Activated B cell treated with CpG ODN at 0.5 μM for 24 hours (primary cell): Measurements from ENCODE around the gene SIRPG. TPM values are rescaled to one million over a fixed set of nuclear protein-coding genes. Genes with fewer than 3 reads are reported as not detected.

ENCODE experiments used
- ATAC-seq: fragments of 200-7000 bp; cut with Tn5 transposase; one replicate; pipeline ENCODE4 v1.10.0; 2021; ENCODE audit warnings: low read depth, mild to moderate bottlenecking, moderate library complexity
- CTCF ChIA-PET: fragments of 350-600 bp; sonication (Branson Sonifier 250); formaldehyde crosslinking; loops from one replicate; lab custom pipeline; 2021; ENCODE audit warnings: antibody characterized with exemption; lab: Charles Lee
- POLR2A ChIA-PET: fragments of 350-600 bp; sonication (Branson Sonifier 250); formaldehyde crosslinking; loops from one replicate; lab custom pipeline; 2021; ENCODE audit warnings: antibody characterized with exemption; lab: Charles Lee
- DNase-seq: peaks from one replicate; pipeline ENCODE4 v3.0.0; 2022
- H3K27ac Mint-ChIP-seq: one replicate; pipeline ENCODE4 v1.8.0; 2020; ENCODE audit warnings: mixed read lengths
- H3K27me3 Mint-ChIP-seq: one replicate; pipeline ENCODE4 v1.8.0; 2021; ENCODE audit warnings: mixed read lengths
- H3K36me3 Mint-ChIP-seq: one replicate; pipeline ENCODE4 v1.8.0; 2021; ENCODE audit warnings: low read depth, mixed read lengths
- H3K4me1 Mint-ChIP-seq: one replicate; pipeline ENCODE4 v1.8.0; 2021; ENCODE audit warnings: mixed read lengths
- H3K4me3 Mint-ChIP-seq: one replicate; pipeline ENCODE4 v1.8.0; 2020; ENCODE audit warnings: mild to moderate bottlenecking, mixed read lengths
- H3K9me3 Mint-ChIP-seq: one replicate; pipeline ENCODE4 v1.8.0; 2020; ENCODE audit warnings: mixed read lengths
- CTCF ChIP-seq: fragments of 200-600 bp; IDR thresholded peaks from one replicate; pipeline ENCODE4 v1.8.0; 2022; ENCODE audit warnings: antibody characterized with exemption, mild to moderate bottlenecking
- intact Hi-C: fragments of 100-400 bp; cut with micrococcal nuclease; formaldehyde crosslinking; loops from one replicate; pipeline ENCODE4 v1.15.1; 2024
- total RNA-seq: library from RNA; stranded (reverse); gene quantifications from 2 replicates; pipeline ENCODE4 v1.2.3, GENCODE V29; 2022

SIRPG gene
- total RNA-seq, 1 donor from 2014 or later = not detected

GRCh38 chr20:1672728-1673127 lies 15.1 kb upstream of the SIRPG start:
- H3K4me3 Mint-ChIP-seq = no peak overlapping the region

GRCh38 chr20:1671891-1672669 lies 14.5 kb upstream of the SIRPG start:
- POLR2A ChIA-PET = no interaction called here
- Mint-ChIP-seq H3K36me3 (no peaks in the 10 kb centered on the region), H3K27me3 (peaks cover 5% of the 10 kb centered on the region), H3K9me3 (no peaks in the 10 kb centered on the region), H3K27ac (no peak overlapping the region), H3K4me3 (no peak overlapping the region), H3K4me1 (peaks cover 5% of the 10 kb centered on the region)
- CTCF ChIA-PET = no interaction called here
- intact Hi-C loops = no loop called here
- no peak for ATAC-seq
- no peak for TF ChIP-seq CTCF
- DNase-seq = no peak

More at GRCh38 chr20:1672728-1673127, 15.1 kb upstream of the SIRPG start:
- H3K27me3 Mint-ChIP-seq = peaks cover 5% of the 10 kb centered on the region
- H3K36me3 Mint-ChIP-seq = no peaks in the 10 kb centered on the region
- no peak for TF ChIP-seq CTCF
- POLR2A ChIA-PET = no interaction called here
- H3K9me3 Mint-ChIP-seq = no peaks in the 10 kb centered on the region
- no peaks in the 10 kb centered on the region for H3K4me1 Mint-ChIP-seq
- intact Hi-C loops = no loop called here
- DNase-seq = no peak
- CTCF ChIA-PET = no interaction called here
- no peak for ATAC-seq
- H3K27ac Mint-ChIP-seq = no peak overlapping the region

GRCh38 chr20:1669304-1669703 lies 11.7 kb upstream of the SIRPG start:
- intact Hi-C loops = loop anchor here (5.0 kb wide), 1 partner anchor 47 kb away; the partner anchor contains the start of gene SIRPB1
- no peak for ATAC-seq
- TF ChIP-seq CTCF = no peak
- no peak overlapping the region for H3K4me3 Mint-ChIP-seq
- H3K27ac Mint-ChIP-seq = no peak overlapping the region
- ChIA-PET POLR2A (no interaction called here), CTCF (no interaction called here)
- H3K4me1 Mint-ChIP-seq = peaks cover 17% of the 10 kb centered on the region
- no peak for DNase-seq
- no peaks in the 10 kb centered on the region for H3K36me3 Mint-ChIP-seq
- no peaks in the 10 kb centered on the region for H3K9me3 Mint-ChIP-seq
- peaks cover 2% of the 10 kb centered on the region for H3K27me3 Mint-ChIP-seq

- Mint-ChIP-seq H3K4me3 (no peak overlapping the region), H3K36me3 (no peaks in the 10 kb centered on the region), H3K9me3 (no peaks in the 10 kb centered on the region), H3K27ac (no peak overlapping the region), H3K4me1 (peaks cover 28% of the 10 kb centered on the region), H3K27me3 (peaks cover 2% of the 10 kb centered on the region)
- DNase-seq = no peak
- no peak for ATAC-seq
- CTCF ChIA-PET = no interaction called here
- TF ChIP-seq CTCF = no peak
- POLR2A ChIA-PET = no interaction called here
- intact Hi-C loops = loop anchor here (5.0 kb wide), 1 partner anchor 45 kb away; the partner anchor contains the start of gene SIRPB1
Observed at GRCh38 chr20:1667502-1668085, 10.0 kb upstream of the SIRPG start.

GRCh38 chr20:1666802-1667201 lies 9.2 kb upstream of the SIRPG start:
- no peak overlapping the region for H3K27ac Mint-ChIP-seq
- H3K36me3 Mint-ChIP-seq = no peaks in the 10 kb centered on the region
- ATAC-seq (no peak), DNase-seq (no peak)
- TF ChIP-seq CTCF = no peak
- POLR2A ChIA-PET = no interaction called here
- H3K27me3 Mint-ChIP-seq = peaks cover 2% of the 10 kb centered on the region
- intact Hi-C loops = loop anchor here (5.0 kb wide), 1 partner anchor 45 kb away; the partner anchor contains the start of gene SIRPB1
- H3K9me3 Mint-ChIP-seq = no peaks in the 10 kb centered on the region
- no peak overlapping the region for H3K4me3 Mint-ChIP-seq
- CTCF ChIA-PET = no interaction called here
- H3K4me1 Mint-ChIP-seq = peaks cover 34% of the 10 kb centered on the region
